Effector CD4-positive, alpha-beta T cell (primary cell): ENCODE results near the gene TMSB15C.

Experiments used
- DNase-seq: peaks from one replicate; pipeline ENCODE4 v3.0.0-alpha.2; 2020

The TMSB15C gene

GRCh38 chrX:104045642-104046041, 30.4 kb downstream of the TMSB15C start:
- DNase-seq: no peak

GRCh38 chrX:104041003-104041402, 35.0 kb downstream of the TMSB15C start:
- DNase-seq: no peak

- no peak for DNase-seq
These were observed 36.1 kb downstream of the TMSB15C start, which contains the start of gene H2BW2 for GRCh38 chrX:104039689-104040505. Gene H2BW2, plus strand, starts transcription at chrX:104039956. Its CDS starts 39 bp downstream, at chrX:104039995.
